GM21737 (cell line): Measurements from ENCODE around the gene CCNL1.
"Not testable (repeated sequence)": the region's sequence is repeated elsewhere in the genome, so short reads cannot be mapped to it uniquely, and the experiment has no call there.

Experiments
- ATAC-seq: cut with Tn5 transposase; IDR thresholded peaks from one replicate; pipeline ENCODE4 v1.9.1; 2021; ENCODE audit warnings: mild to moderate bottlenecking, moderate library complexity; ENCODE audit not compliant: unreplicated experiment

The CCNL1 gene

GRCh38 chr3:157172746-157173145, 12.8 kb upstream of the CCNL1 start:
- no peak for ATAC-seq

DNA sequence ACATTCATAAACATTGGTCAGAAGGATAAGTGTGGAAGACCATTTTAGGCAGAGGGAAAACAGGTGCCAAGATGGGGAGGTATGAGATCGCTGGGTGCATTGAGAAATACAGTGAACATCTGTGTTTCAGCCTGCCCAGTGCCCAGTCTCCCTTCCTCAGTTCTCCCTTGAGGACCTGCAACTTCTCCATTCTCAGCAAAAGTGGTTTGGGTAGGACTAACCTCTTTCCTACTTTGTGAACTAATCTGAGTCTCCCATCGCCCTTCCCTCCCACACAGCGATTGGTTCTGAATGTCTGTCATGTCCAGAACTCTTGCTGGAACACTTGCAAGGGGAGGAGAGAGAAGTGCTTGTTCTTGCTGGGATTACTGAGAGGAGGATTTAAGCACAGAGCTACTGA, 10.9 kb upstream of the CCNL1 start:
- no peak for ATAC-seq

- ATAC-seq, result no peak
Observed at GRCh38 chr3:157167371-157168042, 7.6 kb upstream of the CCNL1 start.

DNA sequence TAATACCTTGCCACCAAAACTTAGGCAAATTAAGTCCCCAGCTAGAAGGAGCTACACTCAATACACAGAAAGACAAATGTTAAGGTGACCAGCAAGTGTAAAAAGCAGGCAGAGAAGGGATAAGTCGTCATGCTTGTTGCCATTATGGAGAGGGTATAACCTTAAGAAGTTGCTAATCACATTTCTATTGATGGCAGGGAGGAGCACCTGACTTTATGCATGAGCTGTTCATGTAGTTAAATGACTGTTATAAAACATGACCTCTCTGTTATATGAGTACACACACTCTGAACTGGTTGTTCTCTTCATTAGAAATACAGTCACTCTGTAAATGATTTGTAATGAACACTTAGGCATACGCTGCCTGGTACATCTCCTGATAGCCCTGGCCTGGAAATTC, 6.6 kb upstream of the CCNL1 start:
- peak; percentile 47 for ATAC-seq

GRCh38 chr3:157166115-157166514, 6.2 kb upstream of the CCNL1 start:
- no peak for ATAC-seq

DNA sequence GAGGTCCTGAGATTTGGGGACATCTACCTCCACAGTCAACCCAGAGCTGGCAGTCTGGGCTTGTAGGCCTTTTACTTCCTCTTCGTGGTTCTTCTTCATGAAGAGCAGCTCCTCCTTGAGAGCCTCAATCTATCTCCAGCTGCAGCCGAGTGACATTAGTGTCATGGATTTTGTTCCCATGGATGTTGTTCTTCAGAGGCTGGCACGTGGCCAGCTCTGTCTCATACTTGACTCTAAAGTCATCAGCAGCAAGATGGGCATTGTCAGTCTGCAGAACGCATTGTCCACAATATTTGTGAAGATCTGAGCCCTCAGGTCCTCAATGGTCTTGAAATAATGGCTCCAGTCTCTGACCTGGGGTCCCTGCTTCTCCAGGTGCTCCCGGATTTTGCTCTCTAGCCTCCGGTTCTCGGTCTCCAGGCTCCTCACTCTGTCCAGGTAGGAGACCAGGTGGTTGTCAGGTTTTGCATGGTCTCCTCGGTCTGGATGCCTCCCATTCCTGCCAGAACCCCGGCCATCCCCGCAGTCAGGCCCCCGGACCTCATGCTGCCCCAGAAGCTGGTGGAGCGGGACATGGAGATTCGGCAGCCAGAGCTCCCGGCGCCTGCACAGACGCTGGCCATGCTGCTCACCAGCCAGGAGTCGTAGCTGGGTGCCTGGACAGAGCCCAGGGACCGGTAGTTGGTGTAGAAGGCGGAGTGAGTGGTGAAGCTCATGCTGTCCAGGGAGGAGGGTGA, 3.4 kb upstream of the CCNL1 start:
- no peak for ATAC-seq

DNA sequence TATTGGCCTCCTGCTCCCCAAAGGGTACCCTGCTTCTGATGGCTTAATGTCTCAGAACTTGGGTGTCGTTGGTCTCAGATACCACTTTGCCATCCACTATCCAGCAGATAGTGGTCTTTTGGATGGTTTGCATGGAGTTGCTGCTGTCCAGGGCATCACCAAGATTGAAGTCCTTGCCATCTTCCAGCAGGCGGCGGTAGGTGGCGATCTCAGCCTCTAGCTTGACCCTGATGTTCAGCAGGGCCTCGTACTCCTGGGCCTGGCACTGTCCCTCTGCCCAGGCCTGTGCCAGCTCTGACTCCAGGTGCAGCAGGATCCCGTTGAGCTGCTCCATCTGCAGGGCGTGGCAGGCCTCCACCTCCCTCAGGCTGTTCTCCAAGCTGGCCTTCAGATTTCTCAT, 2.7 kb upstream of the CCNL1 start:
- not testable (repeated sequence) for ATAC-seq

DNA sequence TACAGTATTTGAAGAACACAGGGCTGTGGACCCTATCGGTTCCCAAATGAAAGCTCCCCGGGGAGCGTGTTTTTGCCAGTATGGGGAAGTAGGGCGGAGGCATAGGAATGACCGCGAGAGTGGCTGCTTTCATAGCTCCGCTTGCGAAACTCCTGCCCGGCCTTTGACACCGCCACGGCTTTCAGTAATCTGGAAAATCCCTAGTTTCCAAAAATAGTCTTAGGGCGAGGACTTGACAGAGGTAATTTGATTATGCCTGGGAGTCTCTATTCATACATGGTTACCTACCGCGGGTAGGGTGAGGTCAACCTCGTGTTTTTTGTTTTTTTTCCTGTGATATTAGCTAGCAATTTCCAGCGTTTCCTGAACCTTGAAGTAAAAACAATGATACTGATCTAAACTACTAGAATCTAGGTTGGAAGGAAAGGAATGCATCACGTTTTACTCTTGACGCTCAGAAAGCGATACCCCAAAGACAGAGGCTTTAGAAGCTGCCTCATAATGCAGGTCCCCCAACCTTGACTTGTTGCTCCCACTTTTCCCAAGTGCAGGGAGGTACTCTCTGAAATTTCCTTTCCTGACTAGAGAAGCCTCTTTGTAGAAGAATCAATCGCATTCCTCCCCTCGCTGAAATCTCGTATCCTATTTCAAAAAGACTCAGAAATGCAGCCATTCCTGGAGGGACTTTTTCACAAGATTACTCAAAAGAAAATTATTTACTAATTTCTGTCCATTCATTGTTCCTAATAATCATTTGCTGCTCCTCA, 894 bp upstream of the CCNL1 start:
- ATAC-seq, result peak; percentile 32

DNA sequence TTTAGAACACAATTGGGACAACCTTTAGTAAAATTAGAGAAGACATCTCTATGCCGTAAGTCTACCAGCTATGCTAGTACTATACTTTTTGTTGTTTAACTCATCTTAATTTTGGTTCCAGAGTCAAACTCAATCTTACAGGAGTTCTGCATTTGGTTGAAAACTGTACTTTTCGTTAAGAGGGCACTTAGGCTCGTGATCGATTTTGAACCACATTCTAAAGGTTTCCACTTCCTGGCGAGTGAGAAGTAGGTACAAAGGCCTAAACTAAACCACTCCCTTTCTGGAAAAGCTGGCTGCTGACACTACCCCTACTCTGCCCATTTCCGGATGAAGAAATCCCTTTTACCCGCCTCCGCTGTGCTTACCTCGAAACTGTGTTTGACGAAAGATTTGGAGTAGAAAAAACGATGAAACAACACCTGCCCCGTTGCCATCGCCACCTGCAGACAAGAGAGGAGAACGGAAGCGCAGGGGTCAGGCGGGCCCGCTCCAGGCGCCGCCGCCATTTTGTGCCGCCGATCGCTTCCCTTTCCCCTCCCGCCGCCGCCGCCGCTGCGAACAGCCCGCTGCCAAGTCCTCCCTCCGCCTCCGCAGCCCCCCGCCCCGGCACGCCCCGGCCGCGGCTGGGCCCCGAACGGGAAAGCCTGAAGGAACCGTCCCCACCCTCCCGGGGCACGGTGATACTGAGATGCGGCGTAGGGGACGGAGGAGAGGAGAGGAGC, 748 bp downstream of the CCNL1 start:
- peak; percentile 44 for ATAC-seq

DNA sequence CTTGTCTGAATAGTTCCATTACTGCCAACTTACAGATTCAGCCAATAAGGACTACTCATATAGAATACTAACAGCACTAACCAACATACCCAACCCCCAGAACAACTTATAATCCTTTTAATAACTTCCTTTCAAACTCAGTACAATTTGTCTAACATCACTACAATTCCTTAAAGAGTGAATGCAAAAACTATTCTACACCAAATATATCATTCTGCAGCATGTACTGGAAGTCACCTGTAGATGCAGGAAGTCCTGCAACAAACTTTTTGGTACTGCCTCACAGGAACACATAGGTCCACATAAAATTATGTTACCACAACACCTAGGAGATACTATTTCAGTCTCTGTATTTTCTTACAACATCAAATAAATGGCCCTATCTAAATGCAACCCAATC, 2.1 kb downstream of the CCNL1 start:
- ATAC-seq, result no peak

GRCh38 chr3:157156837-157157635, 2.9 kb downstream of the CCNL1 start:
- no peak for ATAC-seq

DNA sequence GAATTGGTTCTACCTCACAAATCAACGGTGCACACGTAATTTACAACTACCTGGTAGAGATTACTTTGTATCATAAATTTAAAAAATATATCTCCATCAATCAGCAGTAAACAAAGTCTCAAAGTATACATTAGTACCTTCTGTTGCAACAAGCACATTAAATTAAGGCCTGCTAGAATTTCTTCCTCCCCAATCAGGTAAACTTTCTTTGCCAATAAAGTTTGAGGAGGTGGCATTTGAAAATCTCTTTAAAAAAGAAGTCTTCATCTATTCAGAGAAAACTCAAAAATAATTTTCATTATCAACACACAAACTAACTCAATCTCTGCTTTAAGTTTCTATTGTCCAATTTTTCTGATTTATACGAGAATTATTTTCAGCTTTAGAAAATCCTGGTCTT, 4.4 kb downstream of the CCNL1 start:
- ATAC-seq, result no peak

DNA sequence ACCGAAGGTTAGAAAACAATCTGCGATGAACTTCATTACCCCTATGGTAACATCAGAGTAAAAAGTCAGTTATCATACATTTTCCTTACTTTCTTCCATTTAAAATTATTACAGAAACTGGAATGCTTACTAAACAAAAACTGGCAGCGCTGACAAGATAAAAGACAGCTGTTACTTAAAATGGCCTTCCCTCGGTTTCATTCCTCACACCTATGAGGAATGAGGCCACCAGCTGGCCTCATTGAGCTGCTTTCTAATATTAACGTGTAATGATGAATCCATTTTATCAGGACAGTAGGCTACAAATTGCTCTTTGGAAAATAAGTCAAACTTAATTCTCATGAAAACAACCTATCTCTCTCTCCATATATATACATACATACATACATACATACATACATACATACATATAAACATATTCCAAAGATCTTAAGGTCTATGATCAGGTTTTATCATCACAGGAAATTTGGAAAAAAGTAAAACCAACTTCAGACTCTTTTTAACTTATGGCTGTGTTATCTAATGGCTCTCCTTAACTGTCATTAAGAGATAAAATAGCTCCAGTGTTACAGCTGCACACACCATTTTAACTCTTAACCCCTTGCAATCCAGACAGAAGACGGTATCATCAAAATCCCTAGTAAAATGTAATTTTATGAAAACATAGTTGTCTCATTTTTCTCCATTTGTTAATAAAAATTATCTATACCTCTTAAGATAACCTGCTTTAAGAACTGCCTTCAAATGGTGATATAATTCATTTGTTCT, 5.2 kb downstream of the CCNL1 start:
- ATAC-seq, result no peak

DNA sequence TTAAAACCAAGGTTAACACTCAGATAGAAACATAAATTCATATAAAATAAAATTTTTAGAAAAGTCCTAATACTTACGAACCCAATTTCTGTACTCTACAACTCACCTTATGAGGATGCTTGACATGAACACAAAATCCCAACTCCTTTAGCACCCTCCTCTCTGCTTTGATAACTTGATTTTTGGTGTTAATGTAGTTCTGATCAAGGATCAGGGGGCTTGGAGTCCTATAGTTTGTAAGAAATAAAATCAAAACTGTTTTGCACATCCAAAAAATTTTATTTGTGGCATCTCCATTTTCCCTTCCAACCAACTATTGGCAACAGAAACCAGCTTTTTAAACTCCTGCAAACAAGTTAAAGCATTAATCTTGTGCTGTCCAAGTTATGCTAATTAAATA, 7.0 kb downstream of the CCNL1 start:
- no peak for ATAC-seq

DNA sequence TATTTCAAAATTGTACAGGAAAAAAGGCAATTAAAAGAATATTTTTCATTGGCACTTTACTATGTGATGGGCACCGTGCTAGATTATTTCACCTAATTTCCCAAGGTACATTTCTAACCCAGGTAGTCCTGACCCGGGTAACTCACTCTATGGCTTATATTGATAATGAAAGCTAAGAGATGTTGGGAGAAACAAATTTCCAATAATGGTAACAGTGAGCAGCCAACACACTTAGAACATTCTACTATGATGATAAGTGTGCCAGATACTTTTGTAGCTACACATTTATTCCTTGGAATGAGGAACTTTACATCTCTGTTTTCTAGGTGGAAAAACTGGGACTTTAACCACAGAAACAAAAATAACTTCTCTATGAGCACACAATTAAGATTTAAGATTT, 7.5 kb downstream of the CCNL1 start:
- no peak for ATAC-seq

- no peak for ATAC-seq
Observed at GRCh38 chr3:157151627-157152026, 8.3 kb downstream of the CCNL1 start.

DNA sequence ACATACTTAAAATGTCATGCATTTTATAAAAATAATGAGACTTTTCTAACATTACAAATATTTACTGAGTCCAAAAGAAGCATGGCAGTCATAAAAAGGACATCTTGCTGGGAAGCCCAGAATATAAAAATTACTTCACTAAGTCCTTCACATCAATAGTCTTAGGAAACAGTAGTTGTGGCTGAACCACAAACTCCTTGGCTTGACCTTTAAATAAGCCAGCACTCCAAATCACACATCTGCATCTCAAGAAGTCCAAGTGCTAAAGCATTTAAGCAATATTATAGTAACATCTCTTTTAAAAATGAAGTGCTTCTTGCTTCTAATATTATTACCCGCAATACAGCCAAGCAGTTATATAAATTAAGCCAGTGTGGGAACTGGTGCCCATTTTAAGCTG, 8.8 kb downstream of the CCNL1 start:
- no peak for ATAC-seq

DNA sequence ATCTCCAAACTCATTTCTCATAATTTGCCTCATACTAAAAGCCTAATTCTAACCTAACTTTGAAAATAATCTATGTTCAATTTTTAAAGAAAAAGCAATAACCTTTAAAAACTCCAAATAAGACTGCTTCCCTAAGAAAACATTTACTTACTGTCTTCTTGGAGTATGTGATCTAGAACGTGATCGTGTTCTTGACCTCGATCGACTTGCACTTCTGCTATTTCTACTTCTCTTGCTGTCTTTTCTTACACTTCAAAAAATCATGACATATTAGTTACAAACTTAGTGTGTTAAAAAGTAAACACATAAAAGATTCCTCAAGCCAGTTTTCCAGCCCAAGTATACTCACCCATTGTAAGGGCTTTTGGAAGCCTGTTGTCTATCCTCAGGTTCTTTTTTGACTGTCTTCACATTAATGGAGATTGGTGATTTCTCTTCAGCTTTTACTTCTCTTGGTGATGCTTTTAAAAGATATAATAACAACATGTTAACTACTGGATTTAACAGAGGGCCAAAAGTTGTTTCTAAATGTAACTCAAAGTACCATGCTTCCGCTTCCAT, 10.7 kb downstream of the CCNL1 start:
- ATAC-seq, result no peak

DNA sequence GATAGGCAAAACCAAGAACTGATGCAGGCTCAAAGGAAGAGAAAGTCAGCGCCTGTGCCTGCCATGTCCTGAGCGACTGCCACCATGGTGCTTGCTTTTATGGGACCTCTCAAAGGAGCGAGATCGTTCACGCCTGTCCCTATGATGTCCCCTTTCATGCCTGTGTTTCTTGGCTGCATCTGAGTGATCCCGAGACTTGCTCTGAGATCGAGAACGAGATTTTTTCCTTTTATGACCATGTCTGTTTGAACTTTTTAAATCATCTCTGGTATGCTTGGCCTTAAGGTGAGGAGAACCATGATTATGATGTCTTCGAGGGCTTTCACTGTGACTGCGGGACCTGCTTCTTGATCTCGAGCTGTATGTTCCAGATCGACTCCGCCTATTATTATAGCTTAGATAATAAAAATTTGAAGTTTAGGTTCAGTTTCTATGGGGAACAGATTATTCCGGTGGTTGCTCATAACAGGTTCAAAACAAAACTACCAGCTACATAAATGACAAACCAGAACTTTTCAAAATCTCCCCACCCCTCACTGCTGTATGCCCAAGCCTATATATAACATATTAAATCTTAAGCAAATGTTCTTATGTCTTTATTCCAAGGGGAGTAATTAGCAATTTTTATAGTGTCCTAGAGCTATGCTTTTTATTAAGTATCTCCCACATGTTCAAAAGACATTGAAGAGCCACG, 11.6 kb downstream of the CCNL1 start:
- ATAC-seq, result no peak
